ENCODE data around the gene SPRR2A. TPM values are rescaled to one million over a fixed set of nuclear protein-coding genes. Genes with fewer than 3 reads are reported as not detected.

The SPRR2A gene
- total and polyA plus RNA-seq, 2 of the 8 experiments (the other 6 are each of a cell fraction or from before 2014, with no cell fraction given): not detected

DNA sequence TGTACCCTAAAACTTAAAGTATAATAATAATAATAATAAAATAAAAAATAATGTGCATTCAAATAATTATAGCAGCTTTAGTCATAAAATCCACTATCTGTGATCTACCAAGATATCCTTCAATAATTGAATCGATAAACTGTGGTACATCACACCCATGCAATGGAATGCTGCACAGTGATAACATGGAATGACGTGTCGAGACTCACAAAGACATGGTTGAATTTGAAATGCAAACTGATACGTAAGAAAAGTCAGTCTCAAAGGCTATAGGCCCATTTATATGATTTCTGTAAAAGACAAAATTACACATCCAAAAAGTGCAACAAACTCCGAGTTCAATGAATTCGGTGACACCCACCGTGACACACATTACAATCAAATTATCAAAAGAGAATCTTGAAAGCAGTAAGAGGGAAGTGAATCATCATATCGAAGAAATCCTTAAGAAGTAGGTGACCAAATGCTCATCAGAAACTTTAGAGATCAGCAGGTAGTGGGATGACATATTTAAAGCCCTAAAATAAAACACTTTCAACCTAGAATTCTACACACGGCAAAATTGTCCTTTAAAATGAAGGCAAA, 42.2 kb upstream of the SPRR2A start:
- Histone ChIP-seq H4K5ac (ENCODE audit: insufficient read length, low read depth, low read length) (no peak overlapping the region), H3K4me3 (ENCODE audit: extremely low read depth in 1 of 4, insufficient read depth in 2 of 4, low read depth in 3 of 4, low read length in 4 of 4) (no peak overlapping the region), H4K91ac (replicated peaks; ENCODE audit: insufficient read length, low read length) (no peak overlapping the region), H3K27me3 (replicated peaks in 1 of 4; ENCODE audit: control insufficient read depth in 3 of 4, extremely low read depth in 1 of 4, insufficient read depth in 3 of 4, low read length in 3 of 4) (no peaks in the 10 kb centered on the region), H2AK5ac (ENCODE audit: low read depth, low read length) (no peak overlapping the region), H2BK120ac (replicated peaks; ENCODE audit: low read depth, low read length) (no peak overlapping the region), H3K14ac (ENCODE audit: insufficient read length) (no peak overlapping the region), H2BK20ac (ENCODE audit: low read length) (no peak overlapping the region), H4K8ac (ENCODE audit: extremely low read depth, insufficient read depth, low read length) (no peak overlapping the region), H3K9ac (replicated peaks in 1 of 4; ENCODE audit: extremely low read depth in 1 of 4, low read depth in 3 of 4, low read length in 3 of 4) (no peak overlapping the region), H3K4me2 (ENCODE audit: insufficient read depth in 1 of 2, low read depth in 2 of 2, low read length in 2 of 2) (no peak overlapping the region), H3K23ac (ENCODE audit: insufficient read length) (no peak overlapping the region), H3K4me1 (replicated peaks in 1 of 4; ENCODE audit: control insufficient read depth in 3 of 4, insufficient read depth in 4 of 4, low read length in 3 of 4) (no peaks in the 10 kb centered on the region), H4K20me1 (replicated peaks in 1 of 2; ENCODE audit: control insufficient read depth in 1 of 2, insufficient read depth in 2 of 2, low read length in 2 of 2) (no peaks in the 10 kb centered on the region), H3K4ac (replicated peaks; ENCODE audit: insufficient read length, low read depth, low read length) (no peak overlapping the region), H3K79me2 (ENCODE audit: control insufficient read depth in 1 of 2, insufficient read depth in 2 of 2, low read length in 2 of 2) (no peaks in the 10 kb centered on the region), H2BK15ac (ENCODE audit: low read length) (no peak overlapping the region), H3K36me3 (ENCODE audit: control insufficient read depth in 2 of 4, insufficient read depth in 4 of 4, low read length in 3 of 4) (no peaks in the 10 kb centered on the region), H3K27ac (ENCODE audit: low read depth, low read length) (no peak overlapping the region), H3K9me3 (ENCODE audit: insufficient read depth in 2 of 2, low read depth in 1 of 2, low read length in 1 of 2) (no peaks in the 10 kb centered on the region), H3K18ac (ENCODE audit: extremely low read depth, low read length) (no peak overlapping the region), H3K23me2 (ENCODE audit: low read depth, low read length) (no peaks in the 10 kb centered on the region), H2BK5ac (ENCODE audit: low read depth, low read length) (no peak overlapping the region), H3K56ac (replicated peaks; ENCODE audit: insufficient read length, low read depth, low read length) (no peak overlapping the region), H2BK12ac (ENCODE audit: low read depth, low read length) (no peak overlapping the region), H2AFZ (ENCODE audit: low read length) (no peak overlapping the region), H3K79me1 (ENCODE audit: low read depth, low read length) (no peaks in the 10 kb centered on the region)
- 93% methylated on average over 9 of the region's 9 CpGs; no CpG with 5 or more reads in 1 of the 2 experiments for WGBS, 2 experiments (ENCODE audit: extremely low coverage in 1 of 2, insufficient coverage in 1 of 2, insufficient read length in 1 of 2, insufficient replicate concordance in 2 of 2, low coverage in 1 of 2, low lambda C conversion rate in 2 of 2, missing lambda C conversion rate in 1 of 2)
- ChIA-PET CTCF (ENCODE audit: partially characterized antibody) (no interaction called here), POLR2A (ENCODE audit: partially characterized antibody) (no interaction called here)
- FAIRE-seq: no peak
- no peak for TF ChIP-seq KDM1A (IDR thresholded peaks at IDR 0.05; ENCODE audit: borderline replicate concordance, low read length)
- no peak for TF ChIP-seq TAF7 (optimal IDR thresholded peaks at IDR 0.05; ENCODE audit: borderline replicate concordance, low read depth, low read length)
- DNase-seq (ENCODE audit: low read depth in 1 of 2, low spot score in 2 of 2): no peak

Measured in H1 (cell line).